RWPE2 (cell line): ENCODE measurements around the gene DDIAS.

Experiments
- ATAC-seq: fragments of 200-7000 bp; cut with Tn5 transposase; 3 replicates; pipeline ENCODE4 v1.9.1; 2021; ENCODE audit warnings: low read depth
- DNase-seq: peaks from one replicate; pipeline ENCODE4 v3.0.0-alpha.2; 2020; ENCODE audit warnings: low spot score
- H3K27ac ChIP-seq: fragments of 450-650 bp; 2 replicates; pipeline ENCODE4 v1.5.1; 2017; ENCODE audit warnings: mild to moderate bottlenecking; ENCODE audit not compliant: poor library complexity, severe bottlenecking
- H3K27me3 ChIP-seq: fragments of 250-450 bp; sonication (Bioruptor Pico); 2 replicates; pipeline ENCODE4 v1.5.1; 2021; ENCODE audit warnings: mild to moderate bottlenecking, moderate library complexity; ENCODE audit not compliant: insufficient read depth, poor library complexity, severe bottlenecking
- H3K36me3 ChIP-seq: fragments of 250-450 bp; sonication (Bioruptor Pico); 2 replicates; pipeline ENCODE4 v1.5.1; 2020; ENCODE audit warnings: low read depth, mild to moderate bottlenecking, moderate library complexity
- H3K4me1 ChIP-seq: fragments of 250-450 bp; sonication (Bioruptor Pico); 2 replicates; pipeline ENCODE4 v1.5.1; 2021; ENCODE audit warnings: mild to moderate bottlenecking, moderate library complexity; ENCODE audit not compliant: insufficient read depth, poor library complexity, severe bottlenecking
- H3K4me3 ChIP-seq: fragments of 250-450 bp; sonication (Bioruptor Pico); 2 replicates; pipeline ENCODE4 v1.5.1; 2021; ENCODE audit warnings: mild to moderate bottlenecking, moderate library complexity; ENCODE audit not compliant: severe bottlenecking
- H3K9me3 ChIP-seq: fragments of 250-450 bp; sonication (Bioruptor Pico); 2 replicates; pipeline ENCODE4 v1.5.1; 2021; ENCODE audit warnings: mild to moderate bottlenecking, moderate library complexity; ENCODE audit not compliant: severe bottlenecking
- CTCF ChIP-seq: fragments of 450-650 bp; IDR thresholded peaks from one replicate; pipeline ENCODE4 v1.5.1; 2017; ENCODE audit warnings: mild to moderate bottlenecking, moderate library complexity; ENCODE audit not compliant: poor library complexity, severe bottlenecking

DDIAS gene

GRCh38 chr11:82972103-82972502 is 70.6 kb downstream of the DDIAS start:
- ATAC-seq (no peak), DNase-seq (no peak)
- Histone ChIP-seq H3K27ac (no peak overlapping the region), H3K4me3 (no peak overlapping the region), H3K36me3 (no peaks in the 10 kb centered on the region), H3K9me3 (no peaks in the 10 kb centered on the region), H3K27me3 (no peaks in the 10 kb centered on the region), H3K4me1 (no peaks in the 10 kb centered on the region)
- no peak for TF ChIP-seq CTCF

GRCh38 chr11:82974135-82974534 is 72.6 kb downstream of the DDIAS start:
- ATAC-seq (no peak), DNase-seq (no peak)
- no peaks in the 10 kb centered on the region for H3K36me3 ChIP-seq
- no peak overlapping the region for H3K27ac ChIP-seq
- no peaks in the 10 kb centered on the region for H3K27me3 ChIP-seq
- H3K4me1 ChIP-seq: peaks cover 11% of the 10 kb centered on the region
- no peak overlapping the region for H3K4me3 ChIP-seq
- no peak for TF ChIP-seq CTCF
- no peaks in the 10 kb centered on the region for H3K9me3 ChIP-seq

- peaks cover 19% of the 10 kb centered on the region for H3K4me1 ChIP-seq
- H3K9me3 ChIP-seq: no peaks in the 10 kb centered on the region
- H3K27ac ChIP-seq: no peak overlapping the region
- no peaks in the 10 kb centered on the region for H3K36me3 ChIP-seq
- no peak for TF ChIP-seq CTCF
- H3K27me3 ChIP-seq: no peaks in the 10 kb centered on the region
- H3K4me3 ChIP-seq: no peak overlapping the region
- ATAC-seq (no peak), DNase-seq (no peak)
Measured at GRCh38 chr11:82974851-82975250, 73.3 kb downstream of the DDIAS start.

GRCh38 chr11:82975882-82976281 is 74.3 kb downstream of the DDIAS start:
- Histone ChIP-seq H3K4me1 (peaks cover 26% of the 10 kb centered on the region), H3K36me3 (no peaks in the 10 kb centered on the region), H3K27me3 (no peaks in the 10 kb centered on the region), H3K4me3 (no peak overlapping the region), H3K27ac (no peak overlapping the region), H3K9me3 (no peaks in the 10 kb centered on the region)
- no peak for TF ChIP-seq CTCF
- ATAC-seq (no peak), DNase-seq (no peak)

GRCh38 chr11:82976786-82977185 is 75.2 kb downstream of the DDIAS start:
- no peak overlapping the region for H3K27ac ChIP-seq
- peaks cover 26% of the 10 kb centered on the region for H3K4me1 ChIP-seq
- DNase-seq (no peak), ATAC-seq (no peak)
- H3K4me3 ChIP-seq: no peak overlapping the region
- no peaks in the 10 kb centered on the region for H3K27me3 ChIP-seq
- H3K36me3 ChIP-seq: no peaks in the 10 kb centered on the region
- H3K9me3 ChIP-seq: no peaks in the 10 kb centered on the region
- TF ChIP-seq CTCF: no peak
